Naive B cell (primary cell): ENCODE results near the gene SLCO1A2. TPM values are rescaled to one million over a fixed set of nuclear protein-coding genes. Genes with fewer than 3 reads are reported as not detected.

ENCODE experiments used
- ATAC-seq, 2 donors: fragments of 150-1000 bp; cut with Tn5 transposase; 2 replicates each; pipeline ENCODE4 v1.10.0; 2021; ENCODE audit warnings: low read depth in 2 of 2, mild to moderate bottlenecking in 2 of 2, moderate library complexity in 2 of 2
- DNase-seq: peaks from one replicate; pipeline ENCODE4 v3.0.0; 2022
- H3K27ac Mint-ChIP-seq, 6 donors: one replicate each; pipeline ENCODE4 v1.8.0; 2020 to 2022; ENCODE audit warnings: mild to moderate bottlenecking in 6 of 6, mixed read lengths in 6 of 6, moderate library complexity in 5 of 6, inconsistent platforms in 2 of 6
- H3K27me3 Mint-ChIP-seq, 3 donors: one replicate each; pipeline ENCODE4 v1.8.0; 2021 to 2022; ENCODE audit warnings: mixed read lengths in 3 of 3, mild to moderate bottlenecking in 1 of 3
- H3K36me3 Mint-ChIP-seq, 2 donors: one replicate each; pipeline ENCODE4 v1.8.0; 2020 to 2022; ENCODE audit warnings: mixed read lengths in 2 of 2, inconsistent platforms in 1 of 2, mild to moderate bottlenecking in 1 of 2
- H3K4me1 Mint-ChIP-seq, 3 donors: one replicate each; pipeline ENCODE4 v1.8.0; 2020 to 2022; ENCODE audit warnings: mixed read lengths in 3 of 3, inconsistent platforms in 1 of 3, mild to moderate bottlenecking in 1 of 3, moderate library complexity in 1 of 3
- H3K4me3 Mint-ChIP-seq, 8 donors: one replicate each; pipeline ENCODE4 v1.8.0; 2020 to 2022; ENCODE audit warnings: mild to moderate bottlenecking in 8 of 8, mixed read lengths in 8 of 8, moderate library complexity in 8 of 8, inconsistent platforms in 2 of 8
- H3K9me3 Mint-ChIP-seq, 7 donors: one replicate each; pipeline ENCODE4 v1.8.0; 2020 to 2022; ENCODE audit warnings: mixed read lengths in 7 of 7, mild to moderate bottlenecking in 5 of 7, inconsistent platforms in 2 of 7, moderate library complexity in 1 of 7
- polyA plus RNA-seq, 6 donors: library from polyadenylated mRNA; unstranded; fragments of 300-500 nt; fragmentation: Illumina TruSeq; gene quantifications; one replicate each; pipeline ENCODE4 v1.2.3, GENCODE V29; 2021; ENCODE audit warnings: low read depth in 6 of 6

SLCO1A2 gene
- polyA plus RNA-seq, 6 donors from 2014 or later: not detected

DNA sequence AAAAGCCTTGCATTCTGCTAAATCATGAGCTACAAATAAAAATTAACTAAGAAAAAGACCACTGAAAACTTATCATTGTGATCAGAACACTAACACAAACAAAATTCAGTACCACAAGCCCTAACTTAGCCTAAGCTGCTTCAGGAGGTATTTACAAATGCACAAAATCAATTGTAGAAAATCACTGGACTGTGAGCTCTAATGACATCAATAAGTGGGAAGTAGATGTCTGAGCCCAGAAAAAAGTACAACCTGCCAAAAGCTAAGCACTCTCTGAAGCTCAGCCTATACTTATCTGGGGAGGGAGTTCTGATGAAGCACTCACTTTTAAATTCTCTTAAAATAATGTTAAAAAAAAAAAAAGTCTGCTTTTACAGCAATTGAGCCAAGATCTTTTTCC lies 110.8 kb downstream of the SLCO1A2 start:
- H3K4me3 Mint-ChIP-seq: no peak overlapping the region
- ATAC-seq: no peak
- no peak for DNase-seq
- no peaks in the 10 kb centered on the region for H3K36me3 Mint-ChIP-seq
- no peaks in the 10 kb centered on the region for H3K27me3 Mint-ChIP-seq
- H3K27ac Mint-ChIP-seq: no peak overlapping the region
- no peaks in the 10 kb centered on the region for H3K4me1 Mint-ChIP-seq
- H3K9me3 Mint-ChIP-seq: peaks cover 0 to 4% (median 0%) of the 10 kb centered on the region in 7 donors

DNA sequence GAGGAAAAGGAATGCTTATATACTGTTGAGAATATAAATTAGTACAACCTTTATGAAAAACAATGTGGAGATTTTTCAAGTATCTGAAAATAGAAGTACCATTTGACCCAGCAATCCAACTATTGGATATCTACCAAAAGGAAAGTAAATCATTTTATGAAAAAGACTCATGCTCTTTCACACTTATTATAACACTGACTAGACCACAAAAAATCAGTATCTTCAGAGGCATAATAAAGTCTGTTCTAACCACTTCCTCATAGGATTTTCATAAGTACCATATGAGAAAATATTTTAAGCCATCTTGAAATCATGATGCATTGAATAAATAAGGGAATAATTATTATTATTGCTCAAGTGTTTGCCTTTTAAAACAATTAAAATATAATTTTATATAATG lies 112.9 kb downstream of the SLCO1A2 start:
- H3K36me3 Mint-ChIP-seq: no peaks in the 10 kb centered on the region
- no peak overlapping the region for H3K27ac Mint-ChIP-seq
- ATAC-seq: no peak
- H3K27me3 Mint-ChIP-seq: no peaks in the 10 kb centered on the region
- H3K4me3 Mint-ChIP-seq: no peak overlapping the region
- no peak for DNase-seq
- peaks cover 0 to 5% (median 0%) of the 10 kb centered on the region in 7 donors for H3K9me3 Mint-ChIP-seq
- no peaks in the 10 kb centered on the region for H3K4me1 Mint-ChIP-seq

DNA sequence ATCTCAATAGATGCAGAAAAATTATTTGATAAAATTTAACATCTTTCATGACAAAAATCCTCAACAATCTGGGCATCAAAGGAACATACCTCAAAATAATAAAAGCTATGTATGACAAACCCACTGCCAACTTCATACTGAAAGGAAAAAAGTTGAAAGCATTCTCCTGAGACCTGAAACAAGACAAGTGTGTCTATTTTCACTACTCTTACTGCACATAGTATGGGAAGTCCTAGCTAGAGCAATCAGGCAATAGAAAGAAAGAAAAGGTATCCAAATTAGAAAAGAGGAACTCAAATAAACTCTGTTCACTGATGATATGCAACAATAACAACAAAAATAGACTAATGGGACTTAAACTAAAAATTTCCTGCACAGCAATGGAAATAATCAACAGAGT lies 113.6 kb downstream of the SLCO1A2 start:
- DNase-seq (no peak), ATAC-seq (no peak)
- H3K9me3 Mint-ChIP-seq: peaks cover 0 to 5% (median 0%) of the 10 kb centered on the region in 7 donors
- no peak overlapping the region for H3K4me3 Mint-ChIP-seq
- no peaks in the 10 kb centered on the region for H3K4me1 Mint-ChIP-seq
- no peak overlapping the region for H3K27ac Mint-ChIP-seq
- no peaks in the 10 kb centered on the region for H3K36me3 Mint-ChIP-seq
- H3K27me3 Mint-ChIP-seq: no peaks in the 10 kb centered on the region

DNA sequence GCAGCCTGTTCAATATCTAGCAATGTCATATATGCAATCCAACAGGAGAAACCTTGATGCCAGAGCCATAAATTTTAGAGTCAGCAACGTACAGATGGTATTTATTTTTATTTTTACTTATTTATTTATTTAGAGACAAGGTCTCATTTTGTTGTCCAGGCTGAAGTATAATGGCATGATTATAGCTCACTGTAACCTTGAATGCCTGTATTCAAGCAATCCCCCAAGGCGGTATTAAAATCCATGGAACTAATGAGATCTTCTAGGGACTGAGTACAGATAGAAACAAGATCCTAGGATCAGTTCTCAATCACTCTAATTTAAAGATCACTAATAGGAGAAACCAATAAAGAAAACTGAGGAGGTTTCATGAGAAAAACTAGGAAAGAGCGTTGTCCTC lies 114.5 kb downstream of the SLCO1A2 start:
- no peak for ATAC-seq
- Mint-ChIP-seq H3K27me3 (no peaks in the 10 kb centered on the region), H3K27ac (no peak overlapping the region), H3K9me3 (peaks cover 0 to 5% (median 0%) of the 10 kb centered on the region in 7 donors), H3K36me3 (no peaks in the 10 kb centered on the region), H3K4me3 (no peak overlapping the region), H3K4me1 (no peaks in the 10 kb centered on the region)
- DNase-seq: no peak

DNA sequence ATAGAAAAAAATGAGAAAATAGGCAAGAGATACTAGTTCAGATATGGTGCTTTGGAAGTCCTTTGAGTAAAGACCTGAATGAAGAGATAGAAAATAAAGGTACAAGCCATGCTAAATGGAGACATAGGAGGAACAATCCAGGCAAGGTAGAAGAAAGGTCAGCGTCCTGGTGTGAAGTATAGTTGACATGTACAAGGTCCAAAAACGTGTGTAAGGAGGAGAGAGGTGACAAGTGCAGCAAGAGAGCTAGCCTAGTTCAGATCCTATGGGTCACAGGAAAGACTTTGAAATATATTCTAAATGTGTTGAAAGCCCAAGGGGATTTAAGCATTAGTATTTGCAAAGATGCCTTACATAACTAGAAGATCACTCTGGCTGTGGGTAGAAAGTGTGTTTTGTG lies 115.5 kb downstream of the SLCO1A2 start:
- H3K27ac Mint-ChIP-seq: no peak overlapping the region
- no peaks in the 10 kb centered on the region for H3K4me1 Mint-ChIP-seq
- no peaks in the 10 kb centered on the region for H3K36me3 Mint-ChIP-seq
- H3K4me3 Mint-ChIP-seq: no peak overlapping the region
- H3K27me3 Mint-ChIP-seq: no peaks in the 10 kb centered on the region
- H3K9me3 Mint-ChIP-seq: peaks cover 0 to 5% (median 1%) of the 10 kb centered on the region in 7 donors
- ATAC-seq (no peak), DNase-seq (no peak)

Other genes starting within 250 kb of the SLCO1A2 start
- not detected for gene SLCO1B1, start 203.7 kb downstream of the SLCO1A2 start, polyA plus RNA-seq
- not detected for gene IAPP, start 38.0 kb upstream of the SLCO1A2 start, polyA plus RNA-seq
- 10 to 100 TPM; 21.8 to 35.5 (median 26.4) TPM for gene PYROXD1, start 102.7 kb upstream of the SLCO1A2 start, polyA plus RNA-seq
- 10 to 100 TPM; 25.0 to 77.3 (median 60.6) TPM for gene RECQL, start 166.7 kb upstream of the SLCO1A2 start, polyA plus RNA-seq
- gene GOLT1B, start 166.9 kb upstream of the SLCO1A2 start, polyA plus RNA-seq: 10 to 100 TPM in 5 of 6 donors, 1 to 10 TPM in 1; 9.1 to 21.8 (median 19.7) TPM
- gene SPX, start 191.4 kb upstream of the SLCO1A2 start, polyA plus RNA-seq: under 1 TPM in 3 of 6 donors, not detected in 3; 0.47 to 0.65 (median 0.65) TPM